Endothelial cell of umbilical vein (primary cell): Measurements from ENCODE around the gene CGRRF1. TPM values are rescaled to one million over a fixed set of nuclear protein-coding genes. Genes with fewer than 3 reads are reported as not detected.

ENCODE experiments used
- BruUV-seq: library from RNA; stranded (reverse); fragments of 400-500 nt; replicated peaks from 2 replicates; lab custom pipeline; 2021; lab: Mats Ljungman, UMichigan
- CTCF ChIA-PET: fragments of 300-600, 350-600 bp; sonication (Branson Sonifier 250); formaldehyde crosslinking; loops from one replicate; lab custom pipeline; 2021; ENCODE audit warnings: antibody characterized with exemption, inconsistent platforms; lab: Charles Lee
- POLR2A ChIA-PET: fragments of 300-600, 350-600 bp; sonication (Branson Sonifier 250); formaldehyde crosslinking; loops from one replicate; lab custom pipeline; 2021; ENCODE audit warnings: antibody characterized with exemption, inconsistent platforms; lab: Charles Lee
- DNase-seq: peaks from one replicate; pipeline ENCODE4 v3.0.0-alpha.2; 2011; ENCODE audit warnings: low read depth, low spot score
- FAIRE-seq: peaks from 2 replicates; lab custom pipeline; 2011; peaks lifted over from hg19 to GRCh38; lab: Jason Lieb, UNC
- H2AFZ ChIP-seq: 2 replicates; pipeline ENCODE4 v1.6.0; 2012; ENCODE audit warnings: low read depth, low read length, control low read depth, inconsistent platforms
- H3K27ac ChIP-seq: 2 replicates; pipeline ENCODE4 v1.5.1; 2011; ENCODE audit warnings: low read depth, mild to moderate bottlenecking, control low read depth, low read length, moderate library complexity; ENCODE audit not compliant: insufficient read depth
- H3K27me3 ChIP-seq, 2 experiments: 2 replicates each; pipeline versions ENCODE4 v1.6.0 to v1.6.1; 2011; ENCODE audit warnings: low read length in 2 of 2, mixed read lengths in 1 of 2; ENCODE audit not compliant: control insufficient read depth in 2 of 2, insufficient read depth in 2 of 2
- H3K36me3 ChIP-seq, 2 experiments: 2 replicates in 1 of 2; 3 replicates in 1 of 2; pipeline ENCODE4 v1.5.1; 2011; ENCODE audit warnings: low read length in 2 of 2, mild to moderate bottlenecking in 1 of 2, moderate library complexity in 1 of 2; ENCODE audit not compliant: control insufficient read depth in 2 of 2, insufficient read depth in 2 of 2; ENCODE audit errors: extremely low read depth in 1 of 2
- H3K4me1 ChIP-seq: 3 replicates; pipeline ENCODE4 v1.5.1; 2011; ENCODE audit warnings: mild to moderate bottlenecking, low read length; ENCODE audit not compliant: control insufficient read depth, insufficient read depth; ENCODE audit errors: extremely low read depth
- H3K4me2 ChIP-seq: 2 replicates; pipeline ENCODE4 v1.6.1; 2011; ENCODE audit warnings: low read length, control low read depth, mixed read lengths; ENCODE audit not compliant: insufficient read depth
- H3K4me3 ChIP-seq, 3 experiments: fragments of 200-600 bp in 1 of 3; sonication (generic), shearing (Covaris generic) in 1 of 3; replicated peaks in 1 of 3; 2 replicates each; pipeline ENCODE4 v1.5.1; 2011 to 2016; ENCODE audit warnings: control low read depth in 3 of 3, low read length in 3 of 3, mild to moderate bottlenecking in 2 of 3, inconsistent platforms in 1 of 3, low read depth in 1 of 3, moderate library complexity in 1 of 3; ENCODE audit not compliant: insufficient read depth in 1 of 3
- H3K79me2 ChIP-seq: 2 replicates; pipeline ENCODE4 v1.6.0; 2012; ENCODE audit warnings: low read length, inconsistent platforms; ENCODE audit not compliant: control insufficient read depth, insufficient read depth
- H3K9ac ChIP-seq: replicated peaks from 2 replicates; pipeline ENCODE3; 2011; ENCODE audit warnings: low read length, control low read depth; ENCODE audit not compliant: insufficient read depth; ENCODE audit errors: extremely low read depth
- H3K9me1 ChIP-seq: replicated peaks from 3 replicates; pipeline ENCODE4 v1.6.0; 2011; ENCODE audit warnings: mild to moderate bottlenecking, low read length; ENCODE audit not compliant: control insufficient read depth, insufficient read depth; ENCODE audit errors: extremely low read depth
- H3K9me3 ChIP-seq: replicated peaks from 2 replicates; pipeline ENCODE4 v1.5.1; 2012; ENCODE audit warnings: low read length, inconsistent platforms; ENCODE audit not compliant: control insufficient read depth, insufficient read depth
- H4K20me1 ChIP-seq: replicated peaks from 2 replicates; pipeline ENCODE3; 2011; ENCODE audit warnings: mild to moderate bottlenecking, low read length; ENCODE audit not compliant: control insufficient read depth, insufficient read depth; ENCODE audit errors: extremely low read depth
- EZH2 ChIP-seq: IDR thresholded peaks from 2 replicates; pipeline ENCODE4 v1.6.1; 2012; ENCODE audit warnings: borderline replicate concordance, low read depth, mild to moderate bottlenecking, moderate library complexity, low read length, inconsistent platforms; ENCODE audit not compliant: severe bottlenecking
- FOS ChIP-seq: IDR thresholded peaks from 2 replicates; pipeline ENCODE4 v1.6.1; 2011; ENCODE audit warnings: mild to moderate bottlenecking, low read length, moderate library complexity, borderline replicate concordance; ENCODE audit not compliant: insufficient read depth
- GATA2 ChIP-seq: IDR thresholded peaks from 2 replicates; pipeline ENCODE4 v1.7.0; 2011; ENCODE audit warnings: low read depth, mild to moderate bottlenecking, moderate library complexity, mixed read lengths, low read length; ENCODE audit not compliant: insufficient read length, insufficient read depth
- JUN ChIP-seq: IDR thresholded peaks from 2 replicates; pipeline ENCODE4 v1.6.1; 2011; ENCODE audit warnings: borderline replicate concordance, low read depth; ENCODE audit not compliant: insufficient read length, insufficient read depth
- MYC ChIP-seq: IDR thresholded peaks from one replicate; pipeline ENCODE4 v1.6.1; 2011; ENCODE audit warnings: mild to moderate bottlenecking, low read depth, low read length
- POLR2A ChIP-seq: IDR thresholded peaks from 2 replicates; pipeline ENCODE4 v1.6.1; 2012; ENCODE audit warnings: low read depth, mild to moderate bottlenecking, control low read depth, low read length
- POLR2AphosphoS5 ChIP-seq: IDR thresholded peaks from 2 replicates; pipeline ENCODE4 v1.6.1; 2012; ENCODE audit warnings: low read depth, mild to moderate bottlenecking, control low read depth, low read length, moderate library complexity; ENCODE audit not compliant: insufficient read depth
- dilution Hi-C: fragments of 300-500 bp; cut with MboI; formaldehyde crosslinking; loops from one replicate; pipeline ENCODE4 v1.15.0; 2019; ENCODE audit warnings: low sequenced_read_pairs; ENCODE audit not compliant: extremely low pct_ligation_motif_present
- intact Hi-C: fragments of 100-400 bp; cut with micrococcal nuclease; formaldehyde crosslinking; loops from one replicate; pipeline ENCODE4 v1.10.0; 2022
- polyA plus RNA-seq, 4 experiments: library from polyadenylated mRNA; depleted of rRNA in 3 of 4; stranded (reverse) in 3 of 4; unstranded in 1 of 4; fragments of >200 nt; gene quantifications; 2 replicates each; pipeline versions ENCODE4 v1.2.1 to v1.2.3, GENCODE V29; 2011 to 2012; ENCODE audit warnings: missing spikeins in 1 of 4
- total RNA-seq: library from RNA; stranded (reverse); gene quantifications from 2 replicates; pipeline ENCODE4 v1.2.3, GENCODE V29; 2021
- TF ChIP-seq, protein P1 (sequence below): IDR thresholded peaks from 2 replicates; pipeline ENCODE4 v1.6.1; 2011; ENCODE audit not compliant: insufficient read depth, insufficient read length
- TF ChIP-seq, protein P2 (sequence below), 2 donors: IDR thresholded peaks; 1 replicate in 1 of 2; 2 replicates in 1 of 2; pipeline ENCODE4 v1.5.1; 2011; ENCODE audit warnings: low read length in 2 of 2, mild to moderate bottlenecking in 2 of 2, moderate library complexity in 2 of 2, control low read depth in 1 of 2, inconsistent platforms in 1 of 2, low read depth in 1 of 2; ENCODE audit not compliant: insufficient read depth in 1 of 2; ENCODE audit errors: extremely low read depth in 1 of 2

Gene CGRRF1
- total and polyA plus RNA-seq, 2 donors (not counting 3 experiments of a cell fraction or from before 2014, with no cell fraction given), result 6.6 to 15.7 TPM

DNA sequence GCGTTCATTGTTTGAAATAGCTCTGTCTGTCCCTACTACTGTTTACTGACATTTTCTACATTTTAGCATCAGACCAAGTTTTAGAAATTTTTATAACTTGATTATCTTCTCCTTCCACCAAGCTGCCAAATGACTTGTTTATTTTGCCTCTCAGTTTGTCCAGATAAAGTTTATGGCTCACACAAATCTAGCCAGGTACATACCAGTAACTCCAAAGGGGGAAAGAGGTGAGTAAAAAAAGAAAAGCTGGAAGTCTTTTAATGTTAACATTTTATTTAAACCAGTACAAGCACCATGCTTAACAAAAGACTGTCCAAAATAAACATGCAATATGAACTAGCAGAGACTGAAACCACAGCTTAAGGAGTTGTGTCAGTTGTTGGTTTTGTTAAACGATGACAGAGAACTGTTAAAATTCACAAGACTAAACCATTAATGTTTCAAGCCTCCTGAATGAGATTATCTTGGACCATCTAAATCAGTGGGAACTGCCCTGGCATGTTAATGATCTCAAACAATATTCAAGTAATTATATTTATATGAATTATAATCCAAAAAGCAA lies 35.4 kb upstream of the CGRRF1 start:
- BruUV-seq, result no TSS peak
- POLR2A ChIA-PET, result no interaction called here
- no peak for TF ChIP-seq GATA2
- TF ChIP-seq MYC, result no peak
- TF ChIP-seq, protein P1, sequence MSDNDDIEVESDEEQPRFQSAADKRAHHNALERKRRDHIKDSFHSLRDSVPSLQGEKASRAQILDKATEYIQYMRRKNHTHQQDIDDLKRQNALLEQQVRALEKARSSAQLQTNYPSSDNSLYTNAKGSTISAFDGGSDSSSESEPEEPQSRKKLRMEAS, result no peak
- TF ChIP-seq POLR2A, result no peak
- TF ChIP-seq FOS, result no peak
- TF ChIP-seq EZH2, result no peak
- no peak for TF ChIP-seq JUN
- no peak for TF ChIP-seq POLR2AphosphoS5
- TF ChIP-seq, protein P2, sequence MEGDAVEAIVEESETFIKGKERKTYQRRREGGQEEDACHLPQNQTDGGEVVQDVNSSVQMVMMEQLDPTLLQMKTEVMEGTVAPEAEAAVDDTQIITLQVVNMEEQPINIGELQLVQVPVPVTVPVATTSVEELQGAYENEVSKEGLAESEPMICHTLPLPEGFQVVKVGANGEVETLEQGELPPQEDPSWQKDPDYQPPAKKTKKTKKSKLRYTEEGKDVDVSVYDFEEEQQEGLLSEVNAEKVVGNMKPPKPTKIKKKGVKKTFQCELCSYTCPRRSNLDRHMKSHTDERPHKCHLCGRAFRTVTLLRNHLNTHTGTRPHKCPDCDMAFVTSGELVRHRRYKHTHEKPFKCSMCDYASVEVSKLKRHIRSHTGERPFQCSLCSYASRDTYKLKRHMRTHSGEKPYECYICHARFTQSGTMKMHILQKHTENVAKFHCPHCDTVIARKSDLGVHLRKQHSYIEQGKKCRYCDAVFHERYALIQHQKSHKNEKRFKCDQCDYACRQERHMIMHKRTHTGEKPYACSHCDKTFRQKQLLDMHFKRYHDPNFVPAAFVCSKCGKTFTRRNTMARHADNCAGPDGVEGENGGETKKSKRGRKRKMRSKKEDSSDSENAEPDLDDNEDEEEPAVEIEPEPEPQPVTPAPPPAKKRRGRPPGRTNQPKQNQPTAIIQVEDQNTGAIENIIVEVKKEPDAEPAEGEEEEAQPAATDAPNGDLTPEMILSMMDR (IDR thresholded peaks at IDR 0.05; ENCODE audit: extremely low read depth in 1 of 2, insufficient read depth in 1 of 2, low read depth in 1 of 2, low read length in 2 of 2), result no peak

More for the DNA sequence above, 35.4 kb upstream of the CGRRF1 start:
- dilution Hi-C loops, result no loop called here
- Histone ChIP-seq H3K4me3 (no peak overlapping the region), H3K4me2 (no peak overlapping the region), H4K20me1 (no peaks in the 10 kb centered on the region), H3K27ac (no peak overlapping the region), H3K36me3 (peaks cover 0 to 2% of the 10 kb centered on the region in 2 experiments), H3K4me1 (no peaks in the 10 kb centered on the region), H3K9ac (no peak overlapping the region), H3K27me3 (no peaks in the 10 kb centered on the region), H3K9me3 (no peaks in the 10 kb centered on the region), H2AFZ (no peak overlapping the region), H3K79me2 (no peaks in the 10 kb centered on the region), H3K9me1 (no peaks in the 10 kb centered on the region)
- intact Hi-C loops, result no loop called here
- no peak for DNase-seq
- no peak for FAIRE-seq
- CTCF ChIA-PET, result interaction anchor here (1.0 kb wide), 1 partner anchor 19 kb away, joined by 3 read pairs; no protein-coding TSS in a partner anchor
